SH-SY5Y (cell line): ENCODE data around the gene OSBPL1A.

Experiments used
- GATA2 ChIP-seq: IDR thresholded peaks from 2 replicates; pipeline ENCODE4 v1.6.1; 2011; ENCODE audit warnings: mild to moderate bottlenecking, low read depth, low read length
- GATA3 ChIP-seq: IDR thresholded peaks from 2 replicates; pipeline ENCODE4 v1.6.1; 2011; ENCODE audit warnings: low read depth, mild to moderate bottlenecking, low read length, moderate library complexity

Gene OSBPL1A

DNA sequence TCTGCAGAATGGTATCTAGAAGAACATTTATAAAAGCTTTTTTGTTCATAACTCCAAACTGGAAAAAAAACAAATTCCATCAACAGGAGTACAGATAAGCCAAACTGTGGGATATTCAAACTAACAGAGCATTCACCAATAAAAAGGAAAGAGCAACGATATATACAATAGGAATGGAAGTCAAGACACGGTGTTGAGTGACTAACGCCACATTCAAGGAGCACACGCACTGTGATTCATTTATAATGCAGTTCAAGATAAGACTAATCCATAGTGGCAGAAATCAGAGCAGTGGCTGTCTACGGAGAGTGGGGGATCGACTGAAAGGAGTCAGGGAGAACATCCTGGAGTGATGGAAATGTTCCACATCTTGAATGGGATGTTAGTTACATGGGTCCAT, 188.1 kb downstream of the OSBPL1A start:
- TF ChIP-seq GATA2 (no peak), GATA3 (no peak)

DNA sequence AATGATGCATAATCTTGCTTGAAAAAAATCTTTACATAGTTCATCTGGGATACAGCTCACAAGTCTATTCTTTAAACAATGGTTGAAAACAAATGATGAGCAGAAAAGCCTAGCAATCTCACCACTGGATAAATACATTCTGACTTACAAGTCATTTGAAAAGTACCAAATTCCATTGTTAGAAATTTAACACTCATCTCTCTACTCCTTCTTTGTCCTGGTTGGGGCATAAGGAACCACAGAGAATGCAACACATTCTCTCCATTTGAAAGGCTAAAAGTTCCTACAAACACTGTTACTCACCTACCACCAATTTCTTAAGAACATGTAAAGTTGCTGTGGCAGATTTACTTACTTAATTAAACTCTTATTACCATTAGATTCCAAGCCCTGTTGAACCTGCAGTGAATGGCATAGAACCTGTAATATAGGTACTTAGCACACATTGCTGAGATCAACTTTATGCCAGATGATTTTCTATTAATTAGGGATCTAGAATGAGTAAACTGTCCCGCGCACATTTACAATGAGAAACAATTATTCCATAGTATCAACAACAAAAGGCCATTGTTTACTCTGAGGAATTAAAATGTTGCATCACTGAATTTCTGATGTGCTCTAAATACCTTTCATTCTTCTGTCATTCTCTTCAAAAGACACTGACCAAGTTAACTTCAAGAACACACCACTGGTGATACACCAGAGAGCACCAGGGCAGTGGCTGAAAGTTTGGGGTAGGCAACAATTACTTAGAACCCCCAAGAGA, 189.2 kb downstream of the OSBPL1A start:
- TF ChIP-seq GATA2 (no peak), GATA3 (no peak)

DNA sequence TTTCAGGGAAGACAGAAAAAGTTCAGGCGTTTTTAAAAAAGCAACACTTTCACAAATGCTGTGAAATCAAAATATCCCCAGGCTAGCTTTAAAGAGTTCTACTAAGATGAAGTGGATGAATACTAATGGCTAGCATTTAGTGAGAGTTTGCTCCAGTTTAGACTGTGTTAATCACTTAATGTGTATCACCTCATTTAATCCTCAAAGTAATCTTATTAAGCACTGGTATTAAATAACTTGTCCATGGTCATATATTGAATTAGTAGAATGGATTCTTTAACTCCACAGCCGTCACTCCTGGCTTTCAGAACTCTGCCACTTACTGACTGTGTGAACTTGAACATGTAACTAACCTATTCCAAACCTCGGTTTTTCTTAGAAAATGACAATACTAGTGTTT, 192.7 kb downstream of the OSBPL1A start:
- TF ChIP-seq GATA3 (no peak), GATA2 (no peak)

DNA sequence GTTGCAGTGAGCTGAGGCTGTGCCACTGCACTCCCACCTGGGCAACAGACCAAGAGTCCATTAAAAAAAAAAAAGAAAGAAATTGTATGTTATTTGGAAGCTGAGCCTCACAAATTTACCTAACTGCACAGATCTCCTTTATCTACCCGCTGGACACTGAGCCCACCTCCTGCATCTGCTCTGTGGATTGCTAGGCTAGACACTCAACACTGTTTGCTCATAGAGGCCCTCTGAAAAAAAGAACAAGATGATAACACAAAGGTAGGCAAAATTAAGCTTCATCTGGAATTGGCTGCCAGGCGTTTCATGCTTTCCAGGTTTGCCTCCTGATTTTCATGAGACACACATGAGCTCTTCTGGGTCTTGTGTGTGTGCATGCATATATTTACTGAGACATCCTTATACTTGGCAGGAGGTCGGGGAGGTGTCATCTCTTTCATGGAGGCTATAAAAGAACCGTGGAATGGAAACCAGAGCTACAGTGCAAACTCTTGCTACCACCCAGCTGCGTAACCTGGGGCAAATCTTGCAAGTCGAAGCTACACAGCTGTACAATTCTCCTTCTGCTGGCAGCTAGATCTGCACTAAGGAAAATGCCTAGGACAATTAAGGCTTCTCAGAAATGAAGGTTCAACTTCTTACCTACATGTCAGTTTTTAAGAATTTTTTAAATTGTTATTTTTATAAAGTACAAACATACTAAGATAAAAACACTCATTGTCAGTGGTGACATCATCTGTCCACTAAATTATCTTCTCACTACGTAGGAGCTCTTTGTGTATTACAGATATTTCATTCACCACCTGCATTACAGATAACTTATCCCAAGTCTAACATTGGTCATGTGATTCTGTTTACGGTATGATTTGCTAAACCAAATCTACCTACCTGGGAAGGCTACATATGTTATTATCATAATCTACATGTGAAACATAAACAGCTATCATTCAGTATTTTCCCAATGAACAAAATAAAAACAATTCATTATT, 195.6 kb downstream of the OSBPL1A start:
- TF ChIP-seq GATA2 (no peak), GATA3 (no peak)

- no peak for TF ChIP-seq GATA2
- TF ChIP-seq GATA3 = no peak
These were observed 196.9 kb downstream of the OSBPL1A start for GRCh38 chr18:24200494-24201290.

GRCh38 chr18:24199372-24199962, 198.2 kb downstream of the OSBPL1A start:
- TF ChIP-seq GATA3 (no peak), GATA2 (no peak)

GRCh38 chr18:24198461-24198860, 199.2 kb downstream of the OSBPL1A start:
- no peak for TF ChIP-seq GATA2
- no peak for TF ChIP-seq GATA3

GRCh38 chr18:24197412-24197811, 200.2 kb downstream of the OSBPL1A start:
- TF ChIP-seq GATA3 (no peak), GATA2 (no peak)

GRCh38 chr18:24196764-24197163, 200.9 kb downstream of the OSBPL1A start:
- TF ChIP-seq GATA3 = no peak
- TF ChIP-seq GATA2 = no peak

DNA sequence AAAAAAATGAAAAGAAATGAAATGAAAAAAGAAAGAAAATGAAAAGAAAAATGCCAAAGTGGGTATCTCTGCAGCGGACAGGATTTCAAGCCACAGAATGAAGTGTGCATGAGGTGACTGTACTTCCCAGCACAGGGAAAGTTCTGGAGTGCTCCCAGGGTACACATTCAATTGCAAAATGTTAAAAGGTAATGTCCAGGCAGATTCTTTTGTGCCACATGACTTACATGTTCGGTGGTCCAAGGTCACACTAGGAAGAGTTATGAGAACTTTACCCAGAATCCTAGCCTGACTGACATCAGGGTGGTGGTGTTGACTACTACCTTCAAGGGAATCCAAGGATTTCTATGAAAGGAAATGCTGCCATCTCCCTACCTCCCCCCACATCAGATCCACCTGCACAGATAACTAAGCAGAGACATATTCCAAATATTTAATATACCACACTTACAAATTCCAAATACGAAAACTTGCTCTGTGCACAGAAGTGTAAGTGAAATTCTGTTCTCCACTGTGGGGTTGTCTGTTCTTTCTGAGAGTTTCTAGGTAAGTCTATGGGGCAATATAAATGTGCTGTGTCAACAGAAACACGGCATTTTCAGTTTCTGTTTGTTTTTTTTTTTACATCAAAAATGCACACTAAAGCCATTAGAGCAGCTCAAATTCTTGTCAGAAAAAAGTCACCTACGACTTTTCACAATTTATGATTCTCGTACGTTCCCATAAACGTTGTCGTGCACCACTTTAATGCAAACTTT, 202.1 kb downstream of the OSBPL1A start:
- TF ChIP-seq GATA2 = no peak

GRCh38 chr18:24190590-24190989, 207.0 kb downstream of the OSBPL1A start:
- TF ChIP-seq GATA3 = peak; percentile 34; the same call in 1 of the 2 replicates
- TF ChIP-seq GATA2 = peak; percentile 63; the same call in 1 of the 2 replicates

GRCh38 chr18:24189664-24190346, 207.8 kb downstream of the OSBPL1A start:
- TF ChIP-seq GATA2 (no peak), GATA3 (no peak)
